Measurements from ENCODE around the gene CLMP. TPM values are rescaled to one million over a fixed set of nuclear protein-coding genes. Genes with fewer than 3 reads are reported as not detected.
"Not testable (repeated sequence)": the region's sequence is repeated elsewhere in the genome, so short reads cannot be mapped to it uniquely, and the experiment has no call there.

The CLMP gene
- total and polyA plus RNA-seq, 4 donors = 0.12 to 1.3 (median 0.35) TPM

DNA sequence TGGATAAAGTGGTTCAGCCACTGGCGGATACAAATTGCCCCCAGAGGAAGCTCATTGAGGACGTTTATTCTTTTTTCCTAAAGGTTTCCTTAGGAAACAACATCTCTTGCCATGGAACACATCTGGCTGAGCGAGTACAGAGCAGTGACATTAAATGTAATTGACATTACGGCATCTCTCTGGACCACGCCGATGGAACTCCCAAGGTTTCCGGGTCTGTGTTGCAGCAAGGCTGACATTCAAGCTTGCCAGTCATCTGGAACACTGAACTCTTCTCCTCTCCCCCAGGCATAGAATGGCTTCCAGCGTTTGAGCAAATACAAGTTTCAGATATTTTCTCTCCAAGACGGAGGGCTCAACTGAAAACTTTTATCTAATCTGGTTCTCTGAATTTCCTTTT lies 42.1 kb downstream of the CLMP start:
- TF ChIP-seq NR2F2 (IDR thresholded peaks at IDR 0.05) (no peak), FOXA2 (IDR thresholded peaks at IDR 0.05) (no peak), RAD21 (IDR thresholded peaks at IDR 0.05) (no peak), FOXA1 (IDR thresholded peaks at IDR 0.05) (no peak), YY1 (IDR thresholded peaks at IDR 0.05) (no peak), HNF4G (IDR thresholded peaks at IDR 0.05) (no peak), CTCF (IDR thresholded peaks at IDR 0.05; ENCODE audit: low read depth, low read length, missing input control) (no peak), JUND (IDR thresholded peaks at IDR 0.05) (no peak), RXRA (IDR thresholded peaks at IDR 0.05) (no peak), TAF1 (conservative IDR thresholded peaks at IDR 0.05) (no peak), SP1 (IDR thresholded peaks at IDR 0.05) (no peak)
- peaks cover 0 to 1% (median 0%) of the 10 kb centered on the region in 4 donors for H3K9me3 ChIP-seq (ENCODE audit: control insufficient read depth in 4 of 4, low read length in 3 of 4)
- no peaks in the 10 kb centered on the region for H3K27me3 ChIP-seq (ENCODE audit: control insufficient read depth in 4 of 4, insufficient read depth in 4 of 4, low read length in 3 of 4)
- no peak overlapping the region for H3K9ac ChIP-seq (ENCODE audit: low read depth in 1 of 2, low read length in 2 of 2)
- 61% methylated on average over 9 of the region's 9 CpGs for WGBS
- no peak overlapping the region for H3K27ac ChIP-seq (ENCODE audit: low read depth in 1 of 2, low read length in 2 of 2)
- no peak overlapping the region for H3K4me3 ChIP-seq (ENCODE audit: low read depth in 1 of 3, low read length in 3 of 3)
- DNase-seq (ENCODE audit: low spot score) = no peak
- no peaks in the 10 kb centered on the region for H3K4me1 ChIP-seq (ENCODE audit: control insufficient read depth in 4 of 4, insufficient read depth in 4 of 4, low read length in 3 of 4)
- H3K36me3 ChIP-seq (ENCODE audit: control insufficient read depth in 4 of 4, insufficient read depth in 3 of 4, low read depth in 1 of 4, low read length in 3 of 4) = no peaks in the 10 kb centered on the region

GRCh38 chr11:123152346-123152745 lies 42.7 kb downstream of the CLMP start:
- not testable (repeated sequence) for H3K9ac ChIP-seq (ENCODE audit: low read depth in 1 of 2, low read length in 2 of 2); H3K36me3 ChIP-seq (ENCODE audit: control insufficient read depth in 4 of 4, insufficient read depth in 3 of 4, low read depth in 1 of 4, low read length in 3 of 4); H3K27ac ChIP-seq (ENCODE audit: low read depth in 1 of 2, low read length in 2 of 2); H3K4me3 ChIP-seq (ENCODE audit: low read depth in 1 of 3, low read length in 3 of 3); H3K9me3 ChIP-seq (ENCODE audit: control insufficient read depth in 4 of 4, low read length in 3 of 4); H3K4me1 ChIP-seq (ENCODE audit: control insufficient read depth in 4 of 4, insufficient read depth in 4 of 4, low read length in 3 of 4); DNase-seq (ENCODE audit: low spot score); H3K27me3 ChIP-seq (ENCODE audit: control insufficient read depth in 4 of 4, insufficient read depth in 4 of 4, low read length in 3 of 4)
- 96% methylated on average over 5 of the region's 5 CpGs for WGBS

GRCh38 chr11:123151796-123152195 lies 43.3 kb downstream of the CLMP start:
- Histone ChIP-seq H3K27me3 (ENCODE audit: control insufficient read depth in 4 of 4, insufficient read depth in 4 of 4, low read length in 3 of 4) (no peaks in the 10 kb centered on the region), H3K36me3 (ENCODE audit: control insufficient read depth in 4 of 4, insufficient read depth in 3 of 4, low read depth in 1 of 4, low read length in 3 of 4) (no peaks in the 10 kb centered on the region), H3K4me1 (ENCODE audit: control insufficient read depth in 4 of 4, insufficient read depth in 4 of 4, low read length in 3 of 4) (no peaks in the 10 kb centered on the region), H3K9ac (ENCODE audit: low read depth in 1 of 2, low read length in 2 of 2) (no peak overlapping the region), H3K9me3 (ENCODE audit: control insufficient read depth in 4 of 4, low read length in 3 of 4) (peaks cover 0 to 1% (median 0%) of the 10 kb centered on the region in 4 donors), H3K4me3 (ENCODE audit: low read depth in 1 of 3, low read length in 3 of 3) (no peak overlapping the region), H3K27ac (ENCODE audit: low read depth in 1 of 2, low read length in 2 of 2) (no peak overlapping the region)
- TF ChIP-seq JUND (IDR thresholded peaks at IDR 0.05) (no peak), TAF1 (conservative IDR thresholded peaks at IDR 0.05) (no peak), YY1 (IDR thresholded peaks at IDR 0.05) (no peak), ATF3 (IDR thresholded peaks at IDR 0.05) (no peak), HNF4G (IDR thresholded peaks at IDR 0.05) (no peak), CTCF (IDR thresholded peaks at IDR 0.05; ENCODE audit: low read depth, low read length, missing input control) (no peak), FOXA2 (IDR thresholded peaks at IDR 0.05) (no peak)
- TF ChIP-seq, protein P1, sequence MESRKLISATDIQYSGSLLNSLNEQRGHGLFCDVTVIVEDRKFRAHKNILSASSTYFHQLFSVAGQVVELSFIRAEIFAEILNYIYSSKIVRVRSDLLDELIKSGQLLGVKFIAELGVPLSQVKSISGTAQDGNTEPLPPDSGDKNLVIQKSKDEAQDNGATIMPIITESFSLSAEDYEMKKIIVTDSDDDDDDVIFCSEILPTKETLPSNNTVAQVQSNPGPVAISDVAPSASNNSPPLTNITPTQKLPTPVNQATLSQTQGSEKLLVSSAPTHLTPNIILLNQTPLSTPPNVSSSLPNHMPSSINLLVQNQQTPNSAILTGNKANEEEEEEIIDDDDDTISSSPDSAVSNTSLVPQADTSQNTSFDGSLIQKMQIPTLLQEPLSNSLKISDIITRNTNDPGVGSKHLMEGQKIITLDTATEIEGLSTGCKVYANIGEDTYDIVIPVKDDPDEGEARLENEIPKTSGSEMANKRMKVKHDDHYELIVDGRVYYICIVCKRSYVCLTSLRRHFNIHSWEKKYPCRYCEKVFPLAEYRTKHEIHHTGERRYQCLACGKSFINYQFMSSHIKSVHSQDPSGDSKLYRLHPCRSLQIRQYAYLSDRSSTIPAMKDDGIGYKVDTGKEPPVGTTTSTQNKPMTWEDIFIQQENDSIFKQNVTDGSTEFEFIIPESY (IDR thresholded peaks at IDR 0.05) = no peak
- WGBS = 70% methylated on average over 2 of the region's 2 CpGs
- no peak for DNase-seq (ENCODE audit: low spot score)
